Stimulated activated CD4-positive, alpha-beta T cell treated with anti-CD3 and anti-CD28 coated beads, Interleukin-4, amount 100 ng/mL, for 24 hours (primary cell): Measurements from ENCODE around the gene KCNAB2.

ENCODE experiments used
- DNase-seq: peaks from one replicate; pipeline ENCODE4 v3.0.0-alpha.2; 2020

Gene KCNAB2

DNA sequence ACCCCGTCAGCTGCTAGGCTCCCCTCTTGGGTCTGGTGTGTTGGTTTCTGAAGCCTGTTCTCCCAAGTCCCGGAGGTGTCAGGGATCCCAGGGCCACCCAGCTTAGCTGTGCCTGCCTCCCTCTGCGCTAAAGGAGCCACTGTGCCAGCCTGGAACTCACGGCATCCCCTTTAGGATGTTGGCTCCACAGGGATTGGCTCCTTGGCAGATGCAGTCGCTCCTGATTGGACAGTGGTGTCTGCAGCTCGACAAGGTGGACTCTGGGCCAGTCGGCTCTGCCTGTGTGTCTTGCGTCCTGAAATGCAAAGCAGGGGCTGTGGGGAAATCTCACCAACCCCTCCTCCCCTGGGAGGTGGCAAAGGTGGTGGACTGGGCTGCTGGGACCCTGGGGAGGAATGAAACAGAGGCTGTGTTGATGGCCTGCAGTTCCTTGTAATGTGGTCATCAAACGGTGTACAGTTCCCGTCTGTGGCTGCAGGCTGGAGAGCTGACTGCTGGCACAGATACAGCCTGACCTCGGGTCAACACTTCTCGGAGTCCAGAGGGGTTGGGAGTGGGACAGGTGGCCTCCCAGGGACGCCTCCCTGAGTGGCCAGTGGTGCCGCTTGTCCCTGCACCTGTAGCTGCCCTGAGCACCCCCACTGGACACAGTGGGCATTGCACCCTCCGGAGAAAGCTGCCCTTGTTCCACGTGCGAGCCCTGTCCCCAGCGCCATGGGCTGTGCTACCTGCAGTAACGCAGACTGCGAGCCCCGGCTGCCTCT is 11.5 kb upstream of the KCNAB2 start:
- DNase-seq: peak; percentile 42

DNA sequence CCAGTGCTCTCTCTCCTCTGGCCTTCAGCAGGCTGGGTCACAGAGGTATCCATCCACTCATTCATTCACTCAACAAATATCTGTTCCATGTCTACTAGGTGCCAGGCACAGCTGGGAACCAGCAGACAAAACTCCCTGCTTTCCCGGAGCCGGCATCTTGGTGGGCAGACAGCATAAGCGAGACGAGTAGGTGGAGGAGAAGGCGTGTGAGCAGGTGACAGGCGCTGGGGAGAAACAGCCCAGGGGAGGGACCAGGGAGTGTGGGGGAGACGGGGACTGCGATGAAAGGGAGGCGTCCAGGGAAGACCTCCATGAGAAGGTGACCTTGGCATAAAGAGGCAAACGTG is 11.0 kb upstream of the KCNAB2 start:
- no peak for DNase-seq

DNA sequence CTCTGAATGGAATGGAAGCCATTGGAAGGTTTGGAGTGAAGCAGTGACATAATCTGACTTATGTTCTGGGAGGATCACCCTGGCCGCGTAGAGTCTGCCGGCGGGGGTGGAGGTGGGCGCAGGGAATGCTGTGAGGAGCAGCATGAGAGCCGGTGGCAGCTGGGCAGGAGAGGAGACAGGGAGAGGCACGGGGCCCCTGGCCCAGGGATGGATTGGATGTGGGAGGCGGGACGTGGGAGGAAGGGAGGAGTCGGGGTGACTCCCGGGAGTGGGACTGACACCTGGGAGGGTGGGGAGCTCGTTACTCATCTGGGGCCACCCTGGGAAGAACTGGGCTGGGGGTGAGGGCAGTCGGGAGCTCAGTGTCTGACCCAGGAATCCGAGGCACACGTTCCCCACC is 10.4 kb upstream of the KCNAB2 start:
- no peak for DNase-seq

- DNase-seq: no peak
Measured at GRCh38 chr1:6035719-6036118, 10.0 kb upstream of the KCNAB2 start.

DNA sequence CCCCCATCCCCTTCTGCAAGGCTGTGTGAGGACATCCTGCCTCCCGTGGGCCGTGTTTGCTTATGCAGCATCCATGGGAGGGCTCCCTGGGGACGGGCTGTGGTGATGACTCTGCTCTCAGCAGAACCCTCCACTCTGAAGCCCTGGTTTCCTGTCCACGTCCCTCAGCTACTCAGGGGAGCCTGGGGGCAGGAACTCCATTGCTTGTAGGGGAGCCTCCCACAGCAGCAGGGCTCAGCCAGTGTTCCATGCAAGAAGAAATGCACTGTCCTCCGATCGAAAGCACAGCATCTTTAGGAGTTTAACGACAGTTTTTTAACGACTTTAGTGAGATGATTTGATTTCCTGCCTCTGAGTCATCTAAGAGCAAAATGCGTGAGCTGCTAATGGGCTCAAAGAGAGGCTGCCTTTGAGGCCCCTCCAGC is 8.3 kb upstream of the KCNAB2 start:
- no peak for DNase-seq

GRCh38 chr1:6038603-6039002 is 7.1 kb upstream of the KCNAB2 start:
- no peak for DNase-seq

DNA sequence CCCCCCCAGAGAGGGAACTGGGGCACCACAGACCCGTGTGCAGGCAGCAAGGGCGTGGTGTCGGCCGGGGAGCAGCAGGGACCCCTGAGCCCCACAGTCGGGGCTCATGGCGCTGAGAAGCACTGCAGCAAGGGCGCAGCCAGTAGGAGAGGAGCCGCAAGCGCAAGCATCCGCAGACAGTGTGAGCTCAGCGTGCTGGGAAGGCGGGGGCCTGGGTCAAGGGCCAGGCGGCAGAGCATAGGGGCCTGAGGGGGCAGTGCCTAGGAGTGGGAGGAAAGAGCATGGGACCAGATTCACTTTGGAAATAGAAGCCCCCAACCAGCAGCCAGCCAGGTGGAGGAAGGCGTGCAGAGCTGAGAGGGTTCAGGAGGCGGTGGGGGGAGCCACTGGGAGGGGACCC is 6.7 kb upstream of the KCNAB2 start:
- no peak for DNase-seq

DNA sequence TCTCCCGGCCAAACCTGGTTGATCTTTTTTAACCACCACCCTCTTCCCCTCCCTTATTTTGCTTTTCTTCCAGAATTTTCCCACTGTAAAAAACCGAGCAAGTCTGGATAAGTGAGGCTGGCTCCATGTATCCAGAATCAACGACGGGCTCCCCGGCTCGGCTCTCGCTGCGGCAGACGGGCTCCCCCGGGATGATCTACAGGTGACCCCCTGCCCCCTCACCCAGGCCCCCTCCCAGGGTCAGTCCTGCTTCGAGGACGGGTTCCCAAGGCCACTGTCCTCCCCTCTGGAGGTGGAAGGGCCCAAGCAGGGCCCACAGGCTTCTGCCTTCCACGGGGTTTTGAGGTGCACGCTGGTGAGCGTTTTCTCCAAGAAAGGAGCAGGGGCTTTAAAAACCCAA is 5.2 kb upstream of the KCNAB2 start:
- DNase-seq: no peak

- no peak for DNase-seq
Measured at GRCh38 chr1:6040861-6041415, 4.8 kb upstream of the KCNAB2 start.

GRCh38 chr1:6041432-6042062 is 4.1 kb upstream of the KCNAB2 start:
- DNase-seq: peak; percentile 15

- DNase-seq: no peak
Measured at GRCh38 chr1:6043561-6043960, 2.1 kb upstream of the KCNAB2 start.

DNA sequence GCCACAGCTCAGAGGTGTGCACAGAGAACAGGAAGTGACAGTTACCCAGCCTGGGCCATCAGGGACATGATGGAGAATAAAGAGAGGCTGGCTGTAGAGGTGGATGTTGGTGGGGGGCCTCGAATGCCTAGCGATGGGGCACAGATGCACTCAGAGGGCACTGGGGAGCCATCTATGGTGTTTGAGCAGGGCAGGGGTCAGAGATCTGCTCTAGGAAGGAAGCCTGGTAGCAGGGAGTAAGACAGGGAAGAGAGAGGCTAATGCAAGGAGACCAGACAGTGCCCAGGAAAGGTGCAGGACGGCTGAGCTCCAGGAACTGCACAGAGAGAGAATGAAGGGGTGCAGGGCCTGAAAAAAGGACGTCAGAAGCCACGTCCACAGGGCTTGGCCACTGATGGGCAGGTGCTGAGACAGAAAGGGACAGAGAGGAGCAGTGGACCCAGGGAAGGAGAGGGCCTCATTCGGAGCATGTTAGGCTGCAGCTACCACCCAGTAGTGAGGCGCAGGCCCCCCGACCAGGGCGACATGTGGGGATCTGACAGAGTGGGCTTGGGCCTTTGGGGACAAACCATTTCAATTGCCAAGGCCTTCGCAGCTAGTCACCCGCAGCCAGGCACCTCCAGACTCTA is 1.1 kb upstream of the KCNAB2 start:
- no peak for DNase-seq

DNA sequence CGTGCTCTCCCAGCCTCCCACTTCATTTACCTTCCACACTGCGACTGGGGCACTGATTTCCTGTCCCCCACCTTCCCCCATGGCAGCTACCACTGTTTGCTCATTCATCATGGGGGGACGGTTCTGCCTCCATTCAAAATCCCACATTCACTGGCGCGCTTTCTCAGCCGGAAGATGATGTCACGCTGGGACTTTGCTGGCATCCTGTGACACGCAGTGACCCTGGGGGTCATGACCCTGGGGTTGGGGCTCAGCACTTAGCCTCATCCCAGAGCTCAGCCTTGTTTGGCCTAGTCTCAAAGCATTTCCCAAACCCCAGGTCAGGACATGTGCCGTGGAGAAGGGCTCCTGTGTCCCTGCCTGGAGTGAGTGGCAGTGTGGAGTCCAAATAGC is 582 bp upstream of the KCNAB2 start:
- no peak for DNase-seq

GRCh38 chr1:6046279-6046678 is 591 bp downstream of the KCNAB2 start:
- no peak for DNase-seq

DNA sequence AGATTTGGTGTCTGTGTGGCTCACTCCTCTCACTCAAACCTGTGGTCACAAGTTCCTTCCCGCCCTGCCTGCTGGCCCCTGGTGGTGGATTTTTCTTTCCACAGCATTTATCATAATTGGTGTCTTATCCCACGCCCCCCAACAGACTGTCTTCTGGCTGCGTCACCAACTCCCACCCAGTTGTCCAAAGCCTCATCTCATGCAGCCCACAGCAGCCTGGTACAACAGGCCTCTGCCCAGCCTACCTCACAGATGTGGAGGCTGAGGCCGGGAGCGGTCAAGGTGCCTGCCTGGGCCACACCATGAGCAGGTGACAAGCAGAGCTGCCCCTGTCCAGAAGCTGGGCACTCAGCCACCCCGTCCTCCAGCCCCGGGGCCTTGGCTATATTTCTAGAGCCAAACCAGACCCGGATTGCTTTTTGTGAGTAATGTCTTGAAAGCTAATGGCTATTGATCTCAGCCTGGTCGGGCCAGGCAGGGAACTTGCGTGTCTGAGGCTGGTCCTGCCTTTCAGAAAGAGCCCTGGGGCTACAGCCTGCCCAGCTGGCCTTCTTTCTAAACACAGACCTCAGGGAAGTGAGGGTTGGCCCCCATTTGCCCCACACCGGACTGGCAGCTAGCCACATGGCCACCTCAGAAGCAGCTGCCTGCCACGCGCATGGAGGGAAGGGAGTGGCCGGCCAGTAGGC is 2.6 kb downstream of the KCNAB2 start:
- no peak for DNase-seq

DNA sequence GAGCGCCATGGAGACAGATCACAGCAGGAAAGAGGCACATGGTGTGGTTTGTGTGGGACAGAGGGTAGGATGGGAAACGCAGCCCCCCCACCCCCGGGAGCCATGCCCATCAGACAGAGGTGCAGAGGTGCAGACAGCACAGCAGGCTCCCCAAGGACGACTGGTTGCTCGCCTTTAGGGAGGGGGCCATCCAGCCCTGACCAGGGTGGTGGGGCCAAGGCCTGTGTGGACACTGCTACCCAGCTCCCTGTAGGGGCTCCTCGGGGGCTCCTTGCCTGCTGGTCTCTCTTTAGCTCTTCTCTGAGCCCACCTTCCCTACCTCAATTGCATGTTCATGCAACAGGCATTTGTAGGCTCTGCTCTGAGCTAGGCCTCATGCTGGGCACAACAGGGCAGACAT is 3.7 kb downstream of the KCNAB2 start:
- no peak for DNase-seq

- DNase-seq: no peak
Measured at GRCh38 chr1:6051423-6051822, 5.7 kb downstream of the KCNAB2 start.

DNA sequence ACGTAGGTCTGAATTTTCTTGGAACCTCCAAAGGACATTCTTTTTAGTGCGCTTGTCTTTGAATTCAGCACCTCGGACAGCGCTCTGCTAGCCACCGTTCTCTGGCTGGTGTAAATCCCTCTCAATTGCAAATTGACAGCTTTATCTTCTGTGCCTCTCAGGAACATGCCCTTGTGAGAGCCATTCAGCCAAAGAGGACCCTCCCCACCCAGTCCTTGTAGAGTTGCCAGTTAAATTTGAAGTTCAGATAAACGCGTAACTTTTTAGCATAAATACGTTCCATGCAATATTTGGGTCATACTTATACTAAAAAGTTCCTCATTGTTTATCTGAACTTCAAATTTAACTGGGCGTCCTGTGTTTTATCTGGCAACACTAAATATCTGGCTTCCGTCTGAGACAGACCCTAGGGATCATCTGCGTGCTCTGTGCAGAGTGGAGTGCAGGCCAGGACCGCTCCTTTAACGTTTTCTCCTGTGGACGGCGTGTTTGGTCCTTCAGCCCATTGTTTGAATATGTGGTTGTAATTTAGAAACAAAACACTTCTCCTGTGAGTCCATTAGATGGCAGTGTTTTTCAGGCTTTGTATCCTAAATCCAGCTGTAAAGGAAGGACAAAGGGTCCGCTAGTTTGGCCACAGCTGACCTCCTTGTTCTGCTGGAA is 7.0 kb downstream of the KCNAB2 start:
- peak; percentile 37 for DNase-seq

DNA sequence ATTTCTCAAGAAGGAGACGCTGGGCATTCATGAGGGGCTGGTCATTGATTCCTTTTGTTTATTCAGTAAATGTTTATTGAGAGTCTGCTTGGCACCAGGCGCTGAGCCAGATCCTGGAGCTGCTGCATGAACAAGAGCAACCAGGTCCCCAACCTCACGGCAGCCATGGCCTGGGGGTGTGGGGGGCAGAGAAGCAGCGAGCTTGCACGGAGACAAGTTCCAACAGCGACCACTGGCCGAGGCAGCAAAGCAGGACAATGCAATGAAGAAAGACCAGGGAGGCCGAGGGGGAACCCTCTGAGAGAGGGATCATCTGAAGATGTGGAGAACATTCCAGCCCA is 7.5 kb downstream of the KCNAB2 start:
- DNase-seq: no peak

- no peak for DNase-seq
Measured at GRCh38 chr1:6054596-6054995, 8.9 kb downstream of the KCNAB2 start.

DNA sequence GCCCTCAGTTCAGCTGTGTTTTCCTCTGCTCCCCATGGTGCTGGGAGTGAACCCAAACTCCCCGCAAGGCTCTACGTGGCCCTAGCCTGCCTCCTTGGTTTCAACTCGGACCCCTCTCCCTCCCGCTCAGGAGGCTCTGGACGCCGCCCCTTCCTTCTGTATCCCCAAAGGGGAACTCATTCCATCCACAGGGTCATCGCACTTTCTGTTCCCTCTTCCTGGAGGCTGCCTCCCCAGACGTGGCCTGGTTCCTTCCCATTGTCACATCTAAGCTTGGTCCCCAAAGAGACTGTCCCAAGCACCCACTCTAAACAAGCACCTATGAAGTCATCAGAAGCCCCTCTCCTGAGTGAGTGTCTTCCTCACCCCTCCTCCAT is 10.9 kb downstream of the KCNAB2 start:
- no peak for DNase-seq

- no peak for DNase-seq
Measured at GRCh38 chr1:6057170-6057845, 11.6 kb downstream of the KCNAB2 start.

DNA sequence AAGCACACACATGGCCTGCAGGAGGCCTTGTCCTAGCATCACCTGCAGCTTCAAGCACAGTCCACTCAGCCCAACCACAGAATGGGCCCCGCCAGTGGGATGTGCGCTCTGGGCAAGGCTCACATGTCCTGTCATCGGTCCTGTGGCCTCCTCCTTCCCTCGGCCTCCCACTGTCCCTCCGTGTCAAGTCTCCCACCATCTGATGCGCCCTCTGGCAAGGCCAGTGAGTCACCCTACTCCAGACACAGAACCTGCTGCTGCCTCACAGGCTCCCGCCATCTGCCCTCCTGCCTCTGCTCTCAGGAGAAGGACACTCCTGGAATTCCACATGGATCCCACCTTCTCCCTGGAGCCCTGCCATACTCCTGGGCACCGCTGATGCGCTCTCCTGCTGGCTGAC is 14.2 kb downstream of the KCNAB2 start:
- no peak for DNase-seq
